CD4-positive, alpha-beta memory T cell (primary cell): ENCODE measurements around the gene AVEN. TPM values are rescaled to one million over a fixed set of nuclear protein-coding genes. Genes with fewer than 3 reads are reported as not detected.
"Not testable (repeated sequence)": the region's sequence is repeated elsewhere in the genome, so short reads cannot be mapped to it uniquely, and the experiment has no call there.

Experiments used
- CTCF ChIA-PET: fragments of 350-600 bp; sonication (Branson Sonifier 250); formaldehyde crosslinking; loops from one replicate; lab custom pipeline; 2021; ENCODE audit warnings: inconsistent platforms; ENCODE audit not compliant: partially characterized antibody; lab: Charles Lee
- POLR2A ChIA-PET: fragments of 350-600 bp; sonication (Branson Sonifier 250); formaldehyde crosslinking; loops from one replicate; lab custom pipeline; 2021; ENCODE audit not compliant: partially characterized antibody; lab: Charles Lee
- DNase-seq, 5 donors: peaks; one replicate each; pipeline versions ENCODE4 v3.0.0 to v3.0.0-alpha.2; 2020 to 2022; ENCODE audit warnings: mixed read lengths in 1 of 5
- H3K27ac ChIP-seq: one replicate; pipeline ENCODE4 v1.7.0; 2013; ENCODE audit warnings: low read depth, low read length
- H3K27me3 ChIP-seq: 2 replicates; pipeline ENCODE4 v1.7.0; 2013; ENCODE audit warnings: mild to moderate bottlenecking, low read length, moderate library complexity; ENCODE audit not compliant: insufficient read depth
- H3K36me3 ChIP-seq: 2 replicates; pipeline ENCODE4 v1.7.0; 2013; ENCODE audit warnings: mild to moderate bottlenecking, low read length, moderate library complexity; ENCODE audit not compliant: insufficient read depth
- H3K4me1 ChIP-seq: 2 replicates; pipeline ENCODE4 v1.7.0; 2013; ENCODE audit warnings: mild to moderate bottlenecking, low read length, moderate library complexity; ENCODE audit not compliant: insufficient read depth
- H3K4me3 ChIP-seq, 2 donors: one replicate each; pipeline ENCODE4 v1.7.0; 2013; ENCODE audit warnings: low read length in 2 of 2, mild to moderate bottlenecking in 1 of 2
- H3K9me3 ChIP-seq, 2 donors: one replicate each; pipeline ENCODE4 v1.7.0; 2013; ENCODE audit warnings: low read length in 2 of 2, control low read depth in 1 of 2; ENCODE audit not compliant: control insufficient read depth in 1 of 2
- H3K27ac Mint-ChIP-seq, 7 donors: one replicate each; pipeline ENCODE4 v1.8.0; 2020 to 2021; ENCODE audit warnings: mixed read lengths in 7 of 7, mild to moderate bottlenecking in 6 of 7, inconsistent platforms in 3 of 7, moderate library complexity in 3 of 7
- H3K27me3 Mint-ChIP-seq, 2 donors: one replicate each; pipeline ENCODE4 v1.8.0; 2020 to 2021; ENCODE audit warnings: mixed read lengths in 2 of 2
- H3K36me3 Mint-ChIP-seq, 2 donors: one replicate each; pipeline ENCODE4 v1.8.0; 2020 to 2021; ENCODE audit warnings: mixed read lengths in 2 of 2, inconsistent platforms in 1 of 2, mild to moderate bottlenecking in 1 of 2
- H3K4me1 Mint-ChIP-seq, 4 donors: one replicate each; pipeline ENCODE4 v1.8.0; 2020 to 2021; ENCODE audit warnings: mixed read lengths in 4 of 4, mild to moderate bottlenecking in 1 of 4
- H3K4me3 Mint-ChIP-seq, 8 donors: one replicate each; pipeline ENCODE4 v1.8.0; 2020 to 2021; ENCODE audit warnings: mixed read lengths in 8 of 8, mild to moderate bottlenecking in 7 of 8, moderate library complexity in 6 of 8, inconsistent platforms in 3 of 8
- H3K9me3 Mint-ChIP-seq, 8 donors: one replicate each; pipeline ENCODE4 v1.8.0; 2020 to 2021; ENCODE audit warnings: mixed read lengths in 8 of 8, mild to moderate bottlenecking in 5 of 8, inconsistent platforms in 3 of 8, moderate library complexity in 1 of 8
- intact Hi-C: fragments of 100-400 bp; cut with micrococcal nuclease; formaldehyde crosslinking; loops from one replicate; pipeline ENCODE4 v1.15.1; 2023
- polyA plus RNA-seq, 2 donors: library from polyadenylated mRNA; unstranded; fragments of 300-500 nt; fragmentation: Illumina TruSeq; gene quantifications; one replicate each; pipeline ENCODE4 v1.2.3, GENCODE V29; 2021
- total RNA-seq, 2 experiments: library from RNA; stranded (reverse); gene quantifications; one replicate each; pipeline ENCODE4 v1.2.3, GENCODE V29; 2021

AVEN gene
- total and polyA plus RNA-seq, 4 experiments from 2014 or later, result 7.1 to 12.6 (median 9.9) TPM

GRCh38 chr15:33830351-33830750, 208.7 kb downstream of the AVEN start:
- Mint-ChIP-seq H3K27me3 (peaks cover 5 to 8% of the 10 kb centered on the region in 2 donors), H3K4me3 (no peak overlapping the region), H3K9me3 (peaks cover 0 to 2% (median 0%) of the 10 kb centered on the region in 8 donors), H3K27ac (no peak overlapping the region), H3K36me3 (no peaks in the 10 kb centered on the region), H3K4me1 (no peaks in the 10 kb centered on the region)
- Histone ChIP-seq H3K9me3 (no peaks in the 10 kb centered on the region), H3K27me3 (no peaks in the 10 kb centered on the region), H3K4me1 (no peaks in the 10 kb centered on the region), H3K4me3 (no peak overlapping the region), H3K27ac (no peak overlapping the region), H3K36me3 (no peaks in the 10 kb centered on the region)
- intact Hi-C loops, result no loop called here
- ChIA-PET POLR2A (no interaction called here), CTCF (no interaction called here)
- DNase-seq, result no peak

- Histone ChIP-seq H3K4me1 (no peaks in the 10 kb centered on the region), H3K4me3 (no peak overlapping the region), H3K27me3 (no peaks in the 10 kb centered on the region), H3K27ac (no peak overlapping the region), H3K36me3 (no peaks in the 10 kb centered on the region), H3K9me3 (no peaks in the 10 kb centered on the region)
- peaks cover 0 to 2% (median 0%) of the 10 kb centered on the region in 8 donors for H3K9me3 Mint-ChIP-seq
- no peak overlapping the region for H3K4me3 Mint-ChIP-seq
- CTCF ChIA-PET, result no interaction called here
- H3K4me1 Mint-ChIP-seq, result no peaks in the 10 kb centered on the region
- POLR2A ChIA-PET, result no interaction called here
- intact Hi-C loops, result no loop called here
- no peak for DNase-seq
- H3K27me3 Mint-ChIP-seq, result peaks cover 9% of the 10 kb centered on the region in 2 donors
- no peaks in the 10 kb centered on the region for H3K36me3 Mint-ChIP-seq
- no peak overlapping the region for H3K27ac Mint-ChIP-seq
Observed at GRCh38 chr15:33826201-33826600, 212.8 kb downstream of the AVEN start.

GRCh38 chr15:33825453-33825852, 213.6 kb downstream of the AVEN start:
- no peaks in the 10 kb centered on the region for H3K27me3 ChIP-seq
- no peaks in the 10 kb centered on the region for H3K9me3 ChIP-seq
- intact Hi-C loops, result no loop called here
- Mint-ChIP-seq H3K4me3 (no peak overlapping the region), H3K27ac (no peak overlapping the region), H3K4me1 (no peaks in the 10 kb centered on the region), H3K36me3 (no peaks in the 10 kb centered on the region), H3K27me3 (peaks cover 9 to 11% of the 10 kb centered on the region in 2 donors), H3K9me3 (peaks cover 0 to 2% (median 0%) of the 10 kb centered on the region in 8 donors)
- ChIA-PET CTCF (no interaction called here), POLR2A (no interaction called here)
- no peaks in the 10 kb centered on the region for H3K36me3 ChIP-seq
- DNase-seq, result no peak
- H3K4me1 ChIP-seq, result no peaks in the 10 kb centered on the region
- H3K4me3 ChIP-seq, result no peak overlapping the region
- H3K27ac ChIP-seq, result no peak overlapping the region

GRCh38 chr15:33823119-33823518, 215.9 kb downstream of the AVEN start:
- POLR2A ChIA-PET, result no interaction called here
- intact Hi-C loops, result no loop called here
- no peaks in the 10 kb centered on the region for H3K36me3 ChIP-seq
- H3K36me3 Mint-ChIP-seq, result no peaks in the 10 kb centered on the region
- H3K27ac Mint-ChIP-seq, result no peak overlapping the region
- H3K9me3 ChIP-seq, result no peaks in the 10 kb centered on the region
- no peaks in the 10 kb centered on the region for H3K27me3 ChIP-seq
- CTCF ChIA-PET, result no interaction called here
- H3K4me1 Mint-ChIP-seq, result no peaks in the 10 kb centered on the region
- peaks cover 0 to 2% (median 0%) of the 10 kb centered on the region in 8 donors for H3K9me3 Mint-ChIP-seq
- H3K4me1 ChIP-seq, result no peaks in the 10 kb centered on the region
- H3K4me3 ChIP-seq, result no peak overlapping the region
- peaks cover 6 to 8% of the 10 kb centered on the region in 2 donors for H3K27me3 Mint-ChIP-seq
- no peak for DNase-seq
- H3K27ac ChIP-seq, result no peak overlapping the region
- no peak overlapping the region for H3K4me3 Mint-ChIP-seq

- intact Hi-C loops, result no loop called here
- H3K27me3 ChIP-seq, result no peaks in the 10 kb centered on the region
- H3K4me3 ChIP-seq, result no peak overlapping the region
- no peak for DNase-seq
- Mint-ChIP-seq H3K36me3 (no peaks in the 10 kb centered on the region), H3K27ac (no peak overlapping the region), H3K4me3 (no peak overlapping the region), H3K27me3 (peaks cover 5 to 10% of the 10 kb centered on the region in 2 donors), H3K4me1 (no peaks in the 10 kb centered on the region), H3K9me3 (peaks cover 0 to 2% (median 0%) of the 10 kb centered on the region in 8 donors)
- POLR2A ChIA-PET, result no interaction called here
- H3K9me3 ChIP-seq, result no peaks in the 10 kb centered on the region
- no peak overlapping the region for H3K27ac ChIP-seq
- no peaks in the 10 kb centered on the region for H3K4me1 ChIP-seq
- CTCF ChIA-PET, result no interaction called here
- H3K36me3 ChIP-seq, result no peaks in the 10 kb centered on the region
Observed at GRCh38 chr15:33822479-33822878, 216.5 kb downstream of the AVEN start.

- H3K36me3 Mint-ChIP-seq, intact Hi-C loops, H3K4me1 Mint-ChIP-seq, H3K4me3 Mint-ChIP-seq, H3K27me3 ChIP-seq, H3K9me3 ChIP-seq, H3K27ac ChIP-seq, H3K9me3 Mint-ChIP-seq, H3K4me3 ChIP-seq, H3K27ac Mint-ChIP-seq, H3K4me1 ChIP-seq, H3K36me3 ChIP-seq, POLR2A ChIA-PET, DNase-seq, CTCF ChIA-PET, H3K27me3 Mint-ChIP-seq: not testable (repeated sequence)
Observed at GRCh38 chr15:33819499-33819898, 219.5 kb downstream of the AVEN start.

Other genes with a start within 250 kb of the AVEN start
- not detected for gene CHRM5, start 70.7 kb downstream of the AVEN start, total RNA-seq
- under 1 TPM in 1 of 2 donors, not detected in 1; 0.06 TPM for gene CHRM5, start 70.7 kb downstream of the AVEN start, polyA plus RNA-seq
- gene EMC7, start 62.7 kb upstream of the AVEN start, total RNA-seq, result 10 to 100 TPM; 38.3 to 47.8 TPM
- 100 to 1,000 TPM; 115 to 167 TPM for gene EMC7, start 62.7 kb upstream of the AVEN start, polyA plus RNA-seq
- gene PGBD4, start 62.9 kb upstream of the AVEN start, total RNA-seq, result 1 to 10 TPM; 4.7 to 4.9 TPM
- under 1 TPM; 0.37 to 0.62 TPM for gene PGBD4, start 62.9 kb upstream of the AVEN start, polyA plus RNA-seq
- gene KATNBL1, start 170.9 kb upstream of the AVEN start, total RNA-seq, result 10 to 100 TPM; 34.7 to 37.9 TPM
- 10 to 100 TPM; 36.3 to 45.8 TPM for gene KATNBL1, start 170.9 kb upstream of the AVEN start, polyA plus RNA-seq
- gene EMC4, start 185.8 kb upstream of the AVEN start, total RNA-seq, result 10 to 100 TPM; 69.5 to 72.0 TPM
- 100 to 1,000 TPM; 172 to 231 TPM for gene EMC4, start 185.8 kb upstream of the AVEN start, polyA plus RNA-seq